ENCODE data around the gene IFNAR1.
"Not testable (repeated sequence)": the region's sequence is repeated elsewhere in the genome, so short reads cannot be mapped to it uniquely, and the experiment has no call there.

The IFNAR1 gene

GRCh38 chr21:33377221-33377920 lies 52.6 kb downstream of the IFNAR1 start:
- no peak for DNase-seq (ENCODE audit: low spot score)

GRCh38 chr21:33378081-33378480 lies 53.3 kb downstream of the IFNAR1 start:
- no peak for DNase-seq (ENCODE audit: low spot score)

- DNase-seq (ENCODE audit: low spot score), result peak; percentile 90
Observed at GRCh38 chr21:33379934-33380333, 55.2 kb downstream of the IFNAR1 start.

GRCh38 chr21:33380483-33380998 lies 55.8 kb downstream of the IFNAR1 start:
- DNase-seq (ENCODE audit: low spot score), result peak; percentile 99

GRCh38 chr21:33381381-33381780 lies 56.6 kb downstream of the IFNAR1 start:
- DNase-seq (ENCODE audit: low spot score), result not testable (repeated sequence)

- DNase-seq (ENCODE audit: low spot score), result peak; percentile 77
Observed at GRCh38 chr21:33383056-33383888, 58.5 kb downstream of the IFNAR1 start.

GRCh38 chr21:33384841-33385331 lies 60.1 kb downstream of the IFNAR1 start:
- no peak for DNase-seq (ENCODE audit: low spot score)

- DNase-seq (ENCODE audit: low spot score), result no peak
Observed at GRCh38 chr21:33386222-33386784, 61.5 kb downstream of the IFNAR1 start.

GRCh38 chr21:33387294-33387693 lies 62.5 kb downstream of the IFNAR1 start:
- no peak for DNase-seq (ENCODE audit: low spot score)

GRCh38 chr21:33388188-33388587 lies 63.4 kb downstream of the IFNAR1 start:
- DNase-seq (ENCODE audit: low spot score), result no peak

- DNase-seq (ENCODE audit: low spot score), result no peak
Observed at GRCh38 chr21:33390479-33390878, 65.7 kb downstream of the IFNAR1 start.

- no peak for DNase-seq (ENCODE audit: low spot score)
Observed at GRCh38 chr21:33391656-33392055, 66.9 kb downstream of the IFNAR1 start.

- no peak for DNase-seq (ENCODE audit: low spot score)
Observed at GRCh38 chr21:33392284-33392985, 67.7 kb downstream of the IFNAR1 start.

- DNase-seq (ENCODE audit: low spot score), result no peak
Observed at GRCh38 chr21:33393348-33393747, 68.6 kb downstream of the IFNAR1 start.

GRCh38 chr21:33394260-33394659 lies 69.5 kb downstream of the IFNAR1 start:
- no peak for DNase-seq (ENCODE audit: low spot score)

- DNase-seq (ENCODE audit: low spot score), result no peak
Observed at GRCh38 chr21:33395891-33396331, 71.1 kb downstream of the IFNAR1 start.

- DNase-seq (ENCODE audit: low spot score), result no peak
Observed at GRCh38 chr21:33396436-33396835, 71.7 kb downstream of the IFNAR1 start.

GRCh38 chr21:33396951-33397350 lies 72.2 kb downstream of the IFNAR1 start:
- DNase-seq (ENCODE audit: low spot score), result no peak

- DNase-seq (ENCODE audit: low spot score), result no peak
Observed at GRCh38 chr21:33397717-33398116, 72.9 kb downstream of the IFNAR1 start.

GRCh38 chr21:33398361-33398760 lies 73.6 kb downstream of the IFNAR1 start:
- no peak for DNase-seq (ENCODE audit: low spot score)

- DNase-seq (ENCODE audit: low spot score), result no peak
Observed at GRCh38 chr21:33401630-33401992, 76.8 kb downstream of the IFNAR1 start.

Measured in RKO (cell line).